OCI-LY1 (cell line): Measurements from ENCODE around the gene FYB1.

ENCODE experiments used
- H2AFZ ChIP-seq: fragments of 200-600 bp; sonication (generic), shearing (Covaris generic); 2 replicates; pipeline ENCODE4 v1.6.0; 2014; ENCODE audit warnings: antibody characterized with exemption, mild to moderate bottlenecking, low read length
- H3F3A ChIP-seq: fragments of 200-600 bp; sonication (generic), shearing (Covaris generic); 2 replicates; pipeline ENCODE4 v1.6.0; 2014; ENCODE audit warnings: mild to moderate bottlenecking, antibody characterized with exemption, low read length, moderate library complexity; ENCODE audit not compliant: insufficient read depth
- H3K27ac ChIP-seq: fragments of 200-600 bp; sonication (generic); 2 replicates; pipeline ENCODE4 v1.5.1; 2014; ENCODE audit warnings: low read length, mixed run types, mild to moderate bottlenecking, low read depth; ENCODE audit not compliant: poor library complexity, severe bottlenecking
- H3K27me3 ChIP-seq: fragments of 200-600 bp; sonication (generic); 2 replicates; pipeline ENCODE4 v1.6.0; 2014; ENCODE audit warnings: antibody characterized with exemption, mild to moderate bottlenecking, low read length, moderate library complexity; ENCODE audit not compliant: insufficient read depth
- H3K36me3 ChIP-seq: fragments of 200-600 bp; sonication (generic); 2 replicates; pipeline ENCODE4 v1.6.1; 2014; ENCODE audit warnings: mild to moderate bottlenecking, antibody characterized with exemption, low read length, moderate library complexity, mixed read lengths; ENCODE audit not compliant: insufficient read depth
- H3K4me1 ChIP-seq: fragments of 200-600 bp; sonication (generic); 2 replicates; pipeline ENCODE4 v1.5.1; 2014; ENCODE audit warnings: mild to moderate bottlenecking, low read length, moderate library complexity; ENCODE audit not compliant: insufficient read depth, severe bottlenecking
- H3K4me2 ChIP-seq: fragments of 200-600 bp; sonication (generic), shearing (Covaris generic); 2 replicates; pipeline ENCODE4 v1.6.1; 2014; ENCODE audit warnings: low read length
- H3K4me3 ChIP-seq: fragments of 200-600 bp; sonication (generic); 2 replicates; pipeline ENCODE4 v1.5.1; 2014; ENCODE audit warnings: low read length, low read depth, mild to moderate bottlenecking, mixed read lengths; ENCODE audit not compliant: poor library complexity, severe bottlenecking
- H3K79me2 ChIP-seq: fragments of 200-600 bp; shearing (Covaris generic); 2 replicates; pipeline ENCODE4 v1.6.1; 2016; ENCODE audit warnings: mixed run types, low read length, mixed read lengths; ENCODE audit not compliant: insufficient read depth
- H3K9ac ChIP-seq: fragments of 200-600 bp; sonication (generic), shearing (Covaris generic); 2 replicates; pipeline ENCODE4 v1.6.1; 2014; ENCODE audit warnings: mild to moderate bottlenecking, low read length, mixed read lengths
- H3K9me2 ChIP-seq: fragments of 200-600 bp; sonication (generic), shearing (Covaris generic); 2 replicates; pipeline ENCODE4 v1.6.1; 2014; ENCODE audit warnings: low read depth, mild to moderate bottlenecking, low read length, mixed read lengths
- H3K9me3 ChIP-seq: fragments of 200-600 bp; shearing (Covaris generic); 2 replicates; pipeline ENCODE4 v1.6.1; 2014; ENCODE audit warnings: low read length, mixed read lengths
- H4K20me1 ChIP-seq: fragments of 200-600 bp; sonication (generic), shearing (Covaris generic); 2 replicates; pipeline ENCODE4 v1.6.0; 2016; ENCODE audit warnings: mild to moderate bottlenecking, low read length; ENCODE audit not compliant: insufficient read depth
- EZH2 ChIP-seq: fragments of 200-600 bp; sonication (generic), shearing (Covaris generic); IDR thresholded peaks from 2 replicates; pipeline ENCODE4 v1.8.0; 2017; ENCODE audit warnings: borderline replicate concordance, mixed run types, mild to moderate bottlenecking, antibody characterized with exemption, low read length, moderate library complexity, mixed read lengths
- TF ChIP-seq, protein P1 (sequence below): fragments of 200-600 bp; sonication (generic), shearing (Covaris generic); IDR thresholded peaks from 2 replicates; pipeline ENCODE4 v1.5.1; 2017; ENCODE audit warnings: mild to moderate bottlenecking, antibody characterized with exemption, low read length, moderate library complexity, mixed read lengths

The FYB1 gene

GRCh38 chr5:39264528-39264927, 45.2 kb upstream of the FYB1 start:
- Histone ChIP-seq H3K9me3 (no peaks in the 10 kb centered on the region), H3K9ac (no peak overlapping the region), H3K27ac (no peak overlapping the region), H3K4me1 (no peaks in the 10 kb centered on the region), H2AFZ (no peak overlapping the region), H3K36me3 (no peaks in the 10 kb centered on the region), H3K79me2 (no peaks in the 10 kb centered on the region), H3F3A (no peaks in the 10 kb centered on the region), H3K4me3 (no peak overlapping the region), H3K9me2 (no peaks in the 10 kb centered on the region), H3K27me3 (no peaks in the 10 kb centered on the region), H4K20me1 (no peaks in the 10 kb centered on the region), H3K4me2 (no peak overlapping the region)
- no peak for TF ChIP-seq EZH2
- TF ChIP-seq, protein P1, sequence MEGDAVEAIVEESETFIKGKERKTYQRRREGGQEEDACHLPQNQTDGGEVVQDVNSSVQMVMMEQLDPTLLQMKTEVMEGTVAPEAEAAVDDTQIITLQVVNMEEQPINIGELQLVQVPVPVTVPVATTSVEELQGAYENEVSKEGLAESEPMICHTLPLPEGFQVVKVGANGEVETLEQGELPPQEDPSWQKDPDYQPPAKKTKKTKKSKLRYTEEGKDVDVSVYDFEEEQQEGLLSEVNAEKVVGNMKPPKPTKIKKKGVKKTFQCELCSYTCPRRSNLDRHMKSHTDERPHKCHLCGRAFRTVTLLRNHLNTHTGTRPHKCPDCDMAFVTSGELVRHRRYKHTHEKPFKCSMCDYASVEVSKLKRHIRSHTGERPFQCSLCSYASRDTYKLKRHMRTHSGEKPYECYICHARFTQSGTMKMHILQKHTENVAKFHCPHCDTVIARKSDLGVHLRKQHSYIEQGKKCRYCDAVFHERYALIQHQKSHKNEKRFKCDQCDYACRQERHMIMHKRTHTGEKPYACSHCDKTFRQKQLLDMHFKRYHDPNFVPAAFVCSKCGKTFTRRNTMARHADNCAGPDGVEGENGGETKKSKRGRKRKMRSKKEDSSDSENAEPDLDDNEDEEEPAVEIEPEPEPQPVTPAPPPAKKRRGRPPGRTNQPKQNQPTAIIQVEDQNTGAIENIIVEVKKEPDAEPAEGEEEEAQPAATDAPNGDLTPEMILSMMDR, result no peak

DNA sequence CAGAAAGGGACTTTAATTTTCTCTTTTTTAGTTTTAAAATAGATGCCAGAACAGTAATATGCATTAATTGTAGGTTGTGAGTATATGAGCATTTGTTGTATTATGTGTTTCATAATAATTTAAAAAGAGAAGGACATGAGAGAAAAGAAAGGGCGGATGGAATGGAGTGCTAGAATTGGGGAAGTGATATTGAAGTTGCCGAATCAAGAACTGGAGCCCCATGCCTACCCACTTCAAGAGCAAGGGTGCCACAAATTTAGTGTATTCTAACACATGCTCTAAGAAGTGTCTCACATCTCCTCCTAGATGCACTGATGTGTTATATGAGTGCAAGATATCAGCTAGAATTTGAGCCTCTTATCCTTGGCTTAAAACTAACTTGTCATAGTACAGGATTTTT, 43.6 kb upstream of the FYB1 start:
- no peaks in the 10 kb centered on the region for H3K9me2 ChIP-seq
- no peak overlapping the region for H3K4me3 ChIP-seq
- no peaks in the 10 kb centered on the region for H3K9me3 ChIP-seq
- H3F3A ChIP-seq, result no peaks in the 10 kb centered on the region
- H3K79me2 ChIP-seq, result no peaks in the 10 kb centered on the region
- H3K4me2 ChIP-seq, result no peak overlapping the region
- H3K9ac ChIP-seq, result no peak overlapping the region
- H4K20me1 ChIP-seq, result no peaks in the 10 kb centered on the region
- no peaks in the 10 kb centered on the region for H3K36me3 ChIP-seq
- no peak overlapping the region for H2AFZ ChIP-seq
- TF ChIP-seq EZH2, result no peak
- TF ChIP-seq, protein P1, result no peak
- H3K4me1 ChIP-seq, result no peaks in the 10 kb centered on the region
- no peak overlapping the region for H3K27ac ChIP-seq
- H3K27me3 ChIP-seq, result no peaks in the 10 kb centered on the region

GRCh38 chr5:39260095-39260494, 40.7 kb upstream of the FYB1 start:
- Histone ChIP-seq H4K20me1 (no peaks in the 10 kb centered on the region), H3K4me1 (no peaks in the 10 kb centered on the region), H3K9me2 (no peaks in the 10 kb centered on the region), H3K4me2 (no peak overlapping the region), H3K27me3 (no peaks in the 10 kb centered on the region), H3K9me3 (no peaks in the 10 kb centered on the region), H3K9ac (no peak overlapping the region), H3K36me3 (no peaks in the 10 kb centered on the region), H3K27ac (no peak overlapping the region), H3F3A (no peaks in the 10 kb centered on the region), H2AFZ (no peak overlapping the region), H3K79me2 (no peaks in the 10 kb centered on the region), H3K4me3 (no peak overlapping the region)
- TF ChIP-seq, protein P1, result no peak
- TF ChIP-seq EZH2, result no peak
